LNCaP clone FGC (cell line): ENCODE data around the gene RNF26.
A peak's percentile ranks its signal among the peaks of the same experiment; 100 is the strongest.

ENCODE experiments used
- DNase-seq: peaks from one replicate; pipeline ENCODE4 v3.0.0-alpha.2; 2011; ENCODE audit warnings: low read depth
- H3K4me3 ChIP-seq: 2 replicates; pipeline ENCODE4 v1.5.1; 2011; ENCODE audit warnings: mild to moderate bottlenecking, low read depth, low read length, control low read depth
- TF ChIP-seq, protein P1 (sequence below): IDR thresholded peaks from 2 replicates; pipeline ENCODE4 v1.5.1; 2012; ENCODE audit warnings: mild to moderate bottlenecking; ENCODE audit not compliant: control insufficient read depth, insufficient read depth; ENCODE audit errors: extremely low read depth

Gene RNF26

DNA sequence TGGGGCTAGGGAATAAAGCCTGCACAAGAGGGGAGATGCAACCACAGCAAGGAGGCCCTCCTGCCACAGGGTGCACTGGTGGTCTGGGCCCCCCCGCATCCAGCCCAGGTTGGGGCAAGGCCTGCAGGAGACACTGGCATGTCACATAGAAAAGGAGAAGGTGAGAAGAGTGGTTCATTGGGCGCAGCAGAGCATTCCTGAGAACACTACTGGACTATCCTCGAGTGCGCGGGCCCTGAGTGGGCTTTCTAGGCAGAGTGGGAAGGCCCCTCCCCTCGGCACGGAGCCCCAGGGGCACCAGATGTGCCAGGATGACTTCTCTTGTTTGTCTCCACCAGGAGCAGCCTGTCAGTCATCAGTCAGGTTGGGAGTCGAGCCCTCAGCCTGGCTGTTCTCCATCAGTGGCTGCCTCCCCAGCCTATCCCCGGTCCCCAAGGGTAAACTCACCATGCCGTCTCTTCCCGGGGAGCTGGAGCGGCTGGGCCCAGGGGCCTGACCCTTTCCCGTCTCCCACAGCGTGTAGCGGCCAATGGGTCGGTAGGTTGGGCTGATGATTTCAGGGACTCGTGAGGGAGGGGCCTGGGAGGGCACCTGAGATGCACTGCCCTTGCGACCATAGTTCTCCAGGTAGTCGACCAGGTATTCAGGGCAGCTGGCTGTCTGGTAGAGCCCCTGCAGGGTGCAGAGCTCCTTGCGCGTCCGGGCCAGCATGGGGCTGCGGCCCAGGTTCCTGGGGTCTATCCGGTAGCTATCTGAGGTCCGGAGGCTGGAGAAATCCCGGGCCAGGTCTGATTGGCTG is 38.1 kb downstream of the RNF26 start:
- no peak overlapping the region for H3K4me3 ChIP-seq
- no peak for DNase-seq
- TF ChIP-seq, protein P1, sequence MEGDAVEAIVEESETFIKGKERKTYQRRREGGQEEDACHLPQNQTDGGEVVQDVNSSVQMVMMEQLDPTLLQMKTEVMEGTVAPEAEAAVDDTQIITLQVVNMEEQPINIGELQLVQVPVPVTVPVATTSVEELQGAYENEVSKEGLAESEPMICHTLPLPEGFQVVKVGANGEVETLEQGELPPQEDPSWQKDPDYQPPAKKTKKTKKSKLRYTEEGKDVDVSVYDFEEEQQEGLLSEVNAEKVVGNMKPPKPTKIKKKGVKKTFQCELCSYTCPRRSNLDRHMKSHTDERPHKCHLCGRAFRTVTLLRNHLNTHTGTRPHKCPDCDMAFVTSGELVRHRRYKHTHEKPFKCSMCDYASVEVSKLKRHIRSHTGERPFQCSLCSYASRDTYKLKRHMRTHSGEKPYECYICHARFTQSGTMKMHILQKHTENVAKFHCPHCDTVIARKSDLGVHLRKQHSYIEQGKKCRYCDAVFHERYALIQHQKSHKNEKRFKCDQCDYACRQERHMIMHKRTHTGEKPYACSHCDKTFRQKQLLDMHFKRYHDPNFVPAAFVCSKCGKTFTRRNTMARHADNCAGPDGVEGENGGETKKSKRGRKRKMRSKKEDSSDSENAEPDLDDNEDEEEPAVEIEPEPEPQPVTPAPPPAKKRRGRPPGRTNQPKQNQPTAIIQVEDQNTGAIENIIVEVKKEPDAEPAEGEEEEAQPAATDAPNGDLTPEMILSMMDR = no peak

DNA sequence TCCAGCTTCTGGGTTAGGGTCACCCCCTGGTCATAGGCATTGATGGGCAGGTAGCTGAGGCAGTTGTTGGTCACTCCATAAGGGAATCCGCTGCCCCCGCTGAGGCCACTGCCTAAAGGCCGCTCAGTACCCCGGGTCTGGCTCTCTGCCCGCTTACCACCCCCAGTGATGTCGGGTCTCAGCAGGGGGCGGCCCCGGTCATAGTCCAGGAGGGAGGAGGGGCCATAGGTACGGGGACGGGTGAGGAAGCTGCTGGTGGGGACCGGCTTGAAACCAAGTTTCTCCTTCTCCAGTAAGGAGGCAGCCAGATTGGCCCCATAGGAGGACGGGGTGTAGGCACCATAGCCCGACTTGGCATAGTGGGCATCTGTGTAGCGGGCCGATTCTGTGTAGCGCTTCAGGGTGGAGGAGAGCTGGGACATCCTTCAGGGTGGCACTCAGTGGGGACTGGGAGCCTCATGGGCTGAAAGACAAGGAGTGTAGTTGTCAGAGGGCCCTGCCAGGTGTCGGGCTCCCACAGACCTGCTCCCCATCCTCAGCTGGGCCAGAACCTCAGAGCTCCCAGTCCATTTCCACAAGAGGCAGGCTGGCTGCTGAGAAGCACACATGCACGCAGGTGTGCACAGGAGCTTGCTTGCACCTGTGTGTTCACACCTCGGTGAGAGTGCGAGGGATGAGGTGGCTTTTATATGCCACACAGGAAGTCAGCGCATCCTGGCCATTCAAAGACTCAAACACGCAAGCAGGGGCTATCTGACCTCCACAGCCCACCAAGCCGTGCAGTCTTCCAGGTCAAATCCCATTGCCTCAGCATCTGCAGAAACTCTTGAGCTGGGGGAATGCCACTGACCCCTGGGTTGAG is 39.0 kb downstream of the RNF26 start:
- no peak for DNase-seq
- TF ChIP-seq, protein P1 = no peak

DNA sequence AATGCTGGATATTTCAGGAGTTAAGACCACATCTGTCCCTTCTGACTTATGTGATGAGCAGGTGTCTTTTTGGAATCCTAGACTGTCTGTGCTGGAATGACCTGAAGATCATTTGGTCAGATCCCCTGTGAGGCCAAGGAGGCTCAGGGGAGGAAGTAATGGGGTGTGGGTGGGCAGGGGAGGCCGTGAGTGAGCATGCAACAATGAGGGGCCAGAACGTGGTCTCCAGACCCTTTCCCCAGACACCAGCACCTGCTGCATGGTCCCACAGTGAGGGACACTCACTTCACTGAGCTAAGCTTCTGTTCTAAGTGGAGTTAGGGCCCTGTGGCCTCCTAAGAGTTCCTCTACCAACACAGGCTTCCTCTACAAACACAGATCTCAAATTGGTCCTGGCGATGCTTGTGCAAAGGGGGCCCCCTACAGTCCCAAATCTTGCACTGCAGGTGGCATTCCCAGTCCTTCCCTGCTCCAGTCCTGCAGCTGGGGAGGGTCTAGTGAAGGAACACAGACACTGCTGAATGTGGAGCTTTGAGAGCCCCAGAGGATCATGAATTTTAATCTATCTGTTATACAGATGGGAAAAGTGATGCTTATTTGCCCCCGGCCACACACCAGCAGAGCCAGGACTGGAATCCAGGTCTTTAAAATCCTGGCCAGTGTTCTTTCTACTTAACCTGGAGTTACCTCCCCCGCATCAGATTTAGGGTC is 39.7 kb downstream of the RNF26 start:
- no peak for DNase-seq
- TF ChIP-seq, protein P1 = peak; percentile 85
- no peak overlapping the region for H3K4me3 ChIP-seq

More for the DNA sequence above, 39.0 kb downstream of the RNF26 start:
- H3K4me3 ChIP-seq = no peak overlapping the region

DNA sequence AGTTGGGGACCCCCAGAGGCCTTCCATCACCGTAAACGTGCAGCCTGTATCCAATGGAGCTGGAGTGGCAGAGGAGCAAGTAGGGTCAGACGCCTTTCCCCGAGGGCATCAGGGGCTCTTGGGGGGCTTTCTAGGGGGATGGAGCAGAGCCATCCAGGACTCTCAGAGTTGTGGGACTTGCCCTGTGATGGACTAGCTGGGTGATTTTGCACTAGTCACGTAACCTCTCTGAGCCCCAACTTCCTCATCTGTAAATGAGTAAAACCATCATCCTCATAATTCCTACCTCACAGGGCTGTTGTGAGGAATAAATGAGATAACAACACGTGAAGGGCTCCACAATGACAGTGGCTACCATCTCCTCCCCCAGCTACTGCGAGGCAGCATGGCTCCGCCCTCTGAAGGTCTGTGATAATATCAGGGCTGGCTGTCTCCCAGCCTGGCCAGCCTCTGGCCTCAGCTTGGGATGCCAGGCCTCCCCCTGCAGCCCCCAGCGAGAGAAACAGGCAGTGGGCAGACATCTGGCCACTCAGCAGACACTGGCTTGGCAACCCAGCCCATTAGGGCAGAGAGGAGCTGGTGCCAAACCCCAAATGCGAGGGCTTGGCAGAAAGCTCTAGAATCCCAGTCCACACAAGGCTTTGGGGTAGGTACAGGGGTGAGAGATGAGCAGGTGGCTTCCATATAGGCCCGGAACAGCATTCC is 40.5 kb downstream of the RNF26 start:
- H3K4me3 ChIP-seq = no peak overlapping the region
- DNase-seq = no peak
- TF ChIP-seq, protein P1 = no peak

DNA sequence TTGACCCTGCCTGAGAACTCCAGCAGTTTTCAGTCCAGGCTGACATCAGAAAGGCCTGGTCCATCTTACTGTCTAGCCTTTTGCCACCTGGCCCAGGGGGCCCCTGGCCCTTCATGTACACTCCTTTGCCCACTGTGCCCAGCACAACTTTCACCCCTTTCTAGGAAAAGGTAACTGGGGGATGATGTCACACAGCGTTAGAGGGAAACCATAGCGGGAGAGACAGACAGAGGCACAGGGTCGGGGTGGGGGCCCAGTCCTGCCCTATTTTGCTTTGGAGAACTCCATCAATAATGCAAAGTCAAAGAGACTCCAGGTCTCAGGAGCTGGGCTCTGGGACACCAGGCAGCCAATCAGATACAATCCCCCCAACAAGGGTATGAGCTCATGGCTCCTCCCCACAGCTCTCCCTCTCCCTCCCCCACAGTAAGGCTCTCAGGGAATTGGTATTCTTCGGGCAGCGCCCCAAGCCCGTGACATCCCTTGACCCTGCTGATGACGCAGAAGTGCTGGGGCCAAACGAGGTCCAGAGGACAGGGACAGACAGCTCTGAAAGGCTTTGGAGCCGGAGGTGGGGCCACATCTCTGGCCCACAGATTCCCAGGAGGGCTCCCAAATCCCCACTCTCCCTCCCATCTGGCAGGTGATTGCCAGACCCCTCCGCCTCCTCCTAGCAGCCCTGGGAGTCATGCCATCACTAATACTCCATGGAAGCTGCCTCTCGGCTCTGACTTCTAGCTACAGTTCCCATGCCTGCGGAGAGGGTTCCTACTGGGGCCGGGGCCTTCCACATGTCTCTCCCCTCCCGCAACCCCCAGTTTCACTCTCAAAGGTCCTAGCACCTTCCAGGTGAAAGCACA is 41.2 kb downstream of the RNF26 start:
- no peak for DNase-seq
- H3K4me3 ChIP-seq = no peak overlapping the region
- TF ChIP-seq, protein P1 = no peak
